HG02610 (cell line): Measurements from ENCODE around the gene CFAP107.

Source experiments
- ATAC-seq: cut with Tn5 transposase; IDR thresholded peaks from one replicate; pipeline ENCODE4 v1.9.1; 2021; ENCODE audit warnings: mild to moderate bottlenecking, moderate library complexity; ENCODE audit not compliant: unreplicated experiment

Gene CFAP107

DNA sequence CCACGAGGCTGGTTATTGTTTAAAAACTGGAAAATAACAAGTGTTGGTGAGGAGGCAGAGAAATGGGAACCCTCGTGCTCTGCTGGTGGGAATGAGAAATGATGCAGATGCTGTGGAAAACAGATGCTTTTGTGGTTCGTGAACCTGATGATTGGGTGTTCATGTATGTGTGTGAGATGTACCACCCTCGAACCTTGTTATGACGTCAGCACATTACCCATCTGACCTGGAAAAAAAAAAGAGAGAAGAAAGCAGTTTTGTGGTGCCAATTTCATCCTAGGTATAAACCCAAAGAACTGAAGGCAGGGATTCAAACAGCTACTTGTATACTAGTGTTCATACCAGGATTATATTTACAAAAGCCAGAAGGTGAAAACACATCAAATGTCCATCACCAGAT, 6.4 kb upstream of the CFAP107 start:
- no peak for ATAC-seq

DNA sequence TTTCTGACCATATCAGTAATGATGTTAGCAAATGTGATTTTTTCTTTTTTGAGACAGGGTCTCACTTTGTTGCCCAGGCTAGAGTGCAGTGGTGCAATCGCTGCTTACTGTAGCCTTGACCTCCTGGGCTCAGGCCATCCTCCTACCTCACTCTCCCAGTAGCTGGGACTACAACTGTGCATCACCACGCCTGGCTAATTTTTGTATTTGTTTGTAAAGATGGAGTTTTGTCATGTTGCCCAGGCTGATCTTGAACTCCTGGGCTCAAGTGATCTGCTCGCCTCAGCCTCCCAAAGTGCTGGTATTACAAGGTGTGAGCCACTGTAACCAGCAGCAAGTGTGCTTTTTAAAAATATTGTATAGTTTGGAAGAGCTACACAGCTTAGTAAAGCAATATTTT, 4.1 kb upstream of the CFAP107 start:
- ATAC-seq: no peak

DNA sequence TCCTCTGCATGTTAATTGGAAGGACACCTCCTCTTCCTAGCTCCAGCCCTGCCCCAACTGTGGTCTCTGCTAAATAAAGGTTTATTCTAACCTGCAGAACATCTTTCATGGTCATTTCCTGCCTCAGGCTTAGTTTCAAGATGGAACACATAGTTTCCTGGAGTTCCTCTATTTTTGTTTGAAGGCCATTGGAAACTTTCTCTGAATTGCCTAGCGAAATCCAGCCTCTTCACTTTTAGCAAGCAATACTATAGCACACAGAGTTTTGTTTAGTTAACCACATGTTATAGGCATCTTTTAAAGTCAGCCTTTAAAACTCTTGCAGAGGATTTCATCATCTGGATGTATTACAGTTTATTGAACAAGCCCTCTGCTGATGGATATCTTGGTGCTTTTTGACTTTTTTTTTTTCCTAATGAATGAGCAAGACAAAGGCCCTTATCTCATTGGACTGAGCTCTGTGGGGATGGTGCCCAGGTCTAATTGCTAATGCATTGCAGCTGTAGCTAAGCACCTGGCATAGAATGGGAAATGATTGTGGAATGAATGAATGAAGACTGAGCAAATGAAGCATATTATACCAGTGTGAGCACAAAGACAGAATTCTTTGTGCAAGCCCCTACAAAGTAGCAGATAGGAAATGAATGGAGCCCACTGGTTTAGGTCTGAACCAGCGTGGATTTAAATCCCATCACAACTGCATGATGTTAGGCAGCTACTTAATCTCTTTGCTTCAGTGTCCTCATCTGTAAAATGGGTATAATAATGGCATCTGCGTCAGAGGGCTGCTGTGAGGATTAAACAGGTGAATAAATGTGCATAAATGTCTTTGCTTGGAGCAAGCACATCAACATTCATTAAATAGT, 641 bp upstream of the CFAP107 start:
- ATAC-seq: no peak

DNA sequence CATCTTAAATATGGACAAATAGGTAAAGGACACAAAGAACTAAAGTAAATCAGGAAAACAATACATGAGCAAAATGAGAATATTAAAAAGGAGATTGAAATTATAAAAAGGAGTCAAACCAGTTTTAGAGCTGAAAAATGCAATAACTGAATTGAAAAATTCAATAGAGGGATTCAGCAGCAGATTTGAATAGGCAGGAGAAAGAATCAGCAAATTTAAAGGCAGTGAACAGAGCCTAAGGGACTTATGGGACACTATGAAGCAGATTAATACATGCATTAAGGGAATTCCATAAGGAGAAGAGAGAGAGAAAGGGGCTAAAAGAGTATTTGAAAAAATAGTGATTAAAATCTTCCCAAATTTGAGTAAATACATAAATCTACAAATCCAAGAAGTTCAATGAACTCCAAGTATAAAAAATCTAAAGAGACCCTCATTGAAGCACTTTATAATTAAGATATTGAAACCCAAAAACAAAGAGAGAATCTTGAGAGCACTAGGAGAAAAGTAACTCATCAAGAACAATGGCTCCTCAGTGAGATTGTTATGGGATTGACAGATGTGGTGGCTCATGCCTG, 2.9 kb downstream of the CFAP107 start:
- ATAC-seq: no peak

DNA sequence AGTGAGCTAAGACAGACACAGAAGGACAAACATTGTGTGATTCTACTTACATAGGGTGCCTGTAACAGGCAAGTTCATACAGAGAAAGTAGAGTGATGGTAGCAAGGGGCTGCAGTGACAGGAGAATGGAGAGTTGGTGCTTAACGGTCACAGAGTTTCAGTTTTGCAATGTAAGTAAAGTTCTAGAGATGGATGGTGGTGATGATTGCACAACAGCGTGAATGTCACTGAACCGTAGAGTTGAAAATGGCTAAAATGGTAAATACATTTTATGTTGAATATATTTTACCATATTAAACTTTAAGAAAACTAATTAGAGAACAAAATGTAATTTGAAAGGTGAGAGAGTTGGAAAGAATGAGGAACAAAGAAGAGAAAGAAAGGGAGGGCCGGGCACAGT, 8.7 kb downstream of the CFAP107 start:
- no peak for ATAC-seq

DNA sequence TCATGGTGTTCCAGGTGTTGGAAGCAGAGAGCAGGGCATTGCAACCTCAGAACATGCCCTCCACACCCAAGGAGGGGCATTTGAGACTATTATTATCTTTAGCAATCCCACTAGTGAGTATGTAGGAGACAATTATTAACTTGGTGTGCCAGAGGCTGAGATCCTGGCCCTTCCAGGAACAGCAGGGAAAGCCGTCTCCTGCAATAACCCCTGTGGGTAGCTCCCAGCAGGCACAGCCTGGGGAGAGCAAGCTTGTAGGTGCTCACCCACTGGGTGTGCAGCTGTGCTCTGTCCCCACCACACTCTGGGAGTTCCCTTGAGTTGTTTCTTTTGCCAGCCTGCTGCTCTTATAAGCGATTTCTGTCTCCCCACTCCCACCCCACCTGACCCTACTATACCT, 10.3 kb downstream of the CFAP107 start:
- no peak for ATAC-seq

DNA sequence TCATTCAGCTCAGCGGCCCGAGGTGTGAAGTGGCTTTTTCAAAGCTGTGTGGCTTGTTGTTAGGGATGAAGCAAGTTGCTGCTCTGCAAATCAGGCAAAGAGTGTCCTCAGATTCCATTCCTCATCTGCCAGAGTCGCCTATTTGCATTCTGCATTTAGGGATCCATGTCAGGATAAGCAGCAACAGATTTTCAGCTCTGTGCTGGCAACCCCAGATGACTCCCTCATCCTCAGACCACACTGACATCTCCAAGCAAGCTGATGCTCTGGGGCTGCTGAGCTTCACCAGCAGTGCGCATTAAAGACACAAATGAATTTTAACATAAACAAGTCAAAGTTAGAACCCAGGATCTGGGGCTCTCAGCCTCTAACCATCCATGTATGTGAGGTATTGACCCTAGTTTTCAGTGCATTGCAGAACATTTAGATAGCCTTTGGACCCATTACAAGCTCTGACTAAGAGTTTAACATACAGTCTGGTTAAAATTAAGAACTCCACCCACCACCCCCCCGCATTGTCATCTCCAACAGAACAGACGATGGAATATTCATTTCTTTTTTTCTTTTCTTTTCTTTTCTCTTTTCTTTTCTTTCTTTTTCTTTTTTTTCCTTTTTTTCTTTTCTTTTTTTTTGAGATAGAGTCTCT, 10.9 kb downstream of the CFAP107 start:
- ATAC-seq: no peak

DNA sequence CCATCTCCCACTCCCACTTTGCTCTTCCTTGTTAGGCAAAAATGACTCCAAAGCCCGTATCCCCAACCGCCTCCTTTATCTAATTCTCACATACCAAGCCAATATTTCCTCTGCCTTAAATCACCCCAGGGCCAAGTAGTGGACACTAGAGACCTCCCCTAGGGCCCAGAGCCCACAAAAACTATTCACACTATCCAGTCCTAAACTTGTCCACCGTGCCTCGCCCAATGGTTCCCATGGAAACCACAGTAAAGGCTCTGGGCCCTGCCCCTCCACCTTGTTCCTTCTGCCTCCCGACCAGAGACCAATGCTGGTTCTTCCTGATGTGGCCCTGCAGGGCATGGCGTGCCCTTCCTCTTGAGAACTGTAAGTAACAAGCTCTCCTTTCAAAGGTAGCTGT, 11.8 kb downstream of the CFAP107 start:
- no peak for ATAC-seq

DNA sequence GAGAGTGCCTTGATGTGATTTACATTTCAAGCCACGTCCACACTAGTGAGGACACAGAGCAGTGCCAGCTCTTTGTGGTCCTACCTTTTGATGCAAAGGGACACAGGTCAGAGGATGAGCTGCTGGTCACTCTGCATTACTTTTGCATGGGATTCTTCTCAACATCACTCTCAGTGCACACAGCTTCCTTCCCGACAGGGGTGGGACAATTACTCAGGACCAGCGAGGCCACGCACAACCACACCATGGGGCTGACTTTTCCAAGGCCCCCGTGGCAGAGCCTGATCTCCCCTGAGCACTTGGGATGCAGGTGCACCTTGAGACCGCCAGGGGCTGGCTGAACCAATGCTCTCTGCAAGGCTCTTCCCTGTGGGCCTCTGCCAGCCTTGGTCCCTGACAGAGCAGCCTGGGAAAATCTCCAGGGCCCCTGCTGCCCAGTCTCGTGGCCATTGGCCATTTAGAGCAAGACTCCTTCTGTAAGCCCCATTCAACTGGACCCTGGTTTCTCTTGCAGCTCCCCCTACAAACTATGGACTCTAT, 14.3 kb downstream of the CFAP107 start:
- no peak for ATAC-seq

DNA sequence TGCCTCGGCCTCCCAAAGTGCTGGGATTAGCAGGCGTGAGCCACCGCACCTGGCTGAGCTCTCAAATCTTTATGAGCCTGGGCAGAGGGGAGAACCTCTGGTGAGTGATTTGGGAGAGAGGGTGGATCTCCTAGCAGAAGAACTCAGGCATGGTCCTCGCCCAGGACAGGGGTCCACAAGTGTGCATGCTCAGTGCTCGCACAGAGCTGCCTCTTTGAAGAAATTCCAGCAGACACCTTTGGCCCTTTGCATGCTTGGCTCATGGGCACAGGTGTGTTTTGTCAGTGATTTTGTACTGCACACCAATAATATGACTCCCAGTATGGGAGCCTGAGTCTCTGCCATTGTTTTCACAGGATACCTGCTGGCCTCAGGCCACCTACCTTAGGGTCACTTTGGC, 15.8 kb downstream of the CFAP107 start:
- ATAC-seq: no peak

DNA sequence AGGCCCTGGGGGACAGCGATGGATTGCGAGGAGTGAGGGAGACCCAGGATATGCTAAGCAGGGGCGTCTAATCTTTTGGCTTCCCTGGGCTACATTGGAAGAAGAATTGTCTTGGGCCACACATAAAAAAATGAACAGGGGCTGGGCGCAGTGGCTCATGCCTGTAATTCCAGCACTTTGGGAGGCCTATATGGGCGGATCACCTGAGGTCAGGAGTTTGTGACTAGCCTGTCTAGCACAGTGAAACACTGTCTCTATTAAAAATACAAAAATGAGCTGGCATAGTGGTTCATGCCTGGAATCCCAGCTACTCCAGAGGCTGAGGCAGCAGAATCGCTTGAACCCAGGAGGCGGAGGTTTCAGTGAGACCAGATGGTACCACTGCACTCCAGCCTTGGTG, 16.8 kb downstream of the CFAP107 start:
- no peak for ATAC-seq

DNA sequence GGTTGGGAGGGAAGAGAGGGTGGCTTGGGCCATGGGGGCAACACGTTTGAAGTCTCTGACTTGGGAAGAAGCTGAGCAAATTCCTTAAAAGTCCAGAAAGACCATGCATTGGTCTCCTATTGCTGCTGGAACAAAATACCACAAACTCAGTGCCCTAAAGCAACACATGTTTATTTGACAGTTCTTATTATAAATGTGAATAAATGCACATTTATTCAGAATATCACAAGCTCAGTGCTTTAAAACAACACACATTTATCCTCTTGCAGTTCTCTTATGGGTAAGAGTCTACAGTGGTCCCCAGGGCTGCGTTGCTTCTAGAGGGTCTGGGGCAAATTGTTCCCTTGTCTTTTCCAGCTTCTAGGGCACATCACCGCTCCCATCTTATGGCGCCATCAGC, 17.5 kb downstream of the CFAP107 start:
- no peak for ATAC-seq

DNA sequence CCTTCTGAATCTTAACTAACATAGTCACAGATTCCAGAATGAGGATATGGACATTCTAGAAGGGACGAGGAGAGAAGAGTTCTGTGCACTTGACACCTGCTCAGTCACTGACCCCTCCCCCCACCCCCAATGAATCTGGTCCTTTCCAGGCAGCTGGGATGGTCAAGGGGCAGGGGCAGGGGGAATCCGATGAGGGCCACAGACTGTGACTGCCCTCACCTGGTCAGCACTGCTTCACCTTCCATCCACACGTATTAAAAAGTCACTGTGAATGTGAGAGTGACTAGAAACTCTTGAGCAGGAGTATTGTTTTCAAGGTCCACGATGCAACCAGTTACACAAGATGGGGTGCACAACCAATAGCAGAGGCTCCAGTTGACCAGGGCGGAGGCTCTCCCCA, 18.0 kb downstream of the CFAP107 start:
- no peak for ATAC-seq

DNA sequence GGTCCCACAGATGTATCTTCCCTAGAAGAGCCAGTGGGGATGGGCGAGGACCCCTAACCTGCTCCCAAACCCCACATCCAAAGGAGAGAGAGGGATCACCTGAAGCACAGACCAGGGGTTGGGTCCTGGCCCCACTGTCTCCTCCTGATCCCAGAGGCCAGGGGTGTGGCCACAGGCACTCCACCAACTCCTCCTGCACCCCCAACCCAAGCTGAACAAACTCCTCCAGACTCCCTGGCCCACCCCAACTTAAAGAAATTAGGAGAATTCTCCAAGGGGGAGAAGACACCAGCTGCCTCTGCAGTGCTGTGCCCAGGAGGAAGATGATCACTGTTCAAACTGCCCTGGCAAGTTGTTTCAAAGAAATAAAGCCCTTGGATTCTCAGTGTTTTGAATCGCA, 23.0 kb downstream of the CFAP107 start:
- ATAC-seq: no peak

DNA sequence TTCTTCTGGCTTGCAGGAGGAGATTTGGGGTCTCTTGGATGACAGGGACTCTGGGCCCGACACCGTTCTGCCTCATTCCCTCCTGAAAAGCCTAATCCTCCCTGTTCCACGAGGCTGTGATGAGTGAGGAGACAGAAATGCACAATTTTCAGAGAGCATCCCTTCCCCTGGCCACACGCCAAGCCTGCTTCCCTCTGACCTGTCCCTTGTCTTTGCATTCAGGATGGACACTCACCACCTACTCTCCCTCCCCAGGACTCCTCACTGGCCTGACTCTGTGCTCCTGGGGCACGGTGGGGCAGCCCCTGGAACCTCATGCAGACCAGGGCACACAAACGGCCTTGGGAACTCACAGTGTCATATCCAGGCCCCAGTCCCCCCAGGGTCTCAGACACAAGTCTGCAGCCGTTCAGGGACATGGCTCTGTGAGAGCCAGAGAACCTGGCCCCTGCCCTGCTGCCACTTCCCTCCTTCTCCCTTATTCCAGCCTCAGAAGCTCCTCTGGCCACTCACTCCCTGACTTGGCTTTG, 24.0 kb downstream of the CFAP107 start:
- no peak for ATAC-seq

DNA sequence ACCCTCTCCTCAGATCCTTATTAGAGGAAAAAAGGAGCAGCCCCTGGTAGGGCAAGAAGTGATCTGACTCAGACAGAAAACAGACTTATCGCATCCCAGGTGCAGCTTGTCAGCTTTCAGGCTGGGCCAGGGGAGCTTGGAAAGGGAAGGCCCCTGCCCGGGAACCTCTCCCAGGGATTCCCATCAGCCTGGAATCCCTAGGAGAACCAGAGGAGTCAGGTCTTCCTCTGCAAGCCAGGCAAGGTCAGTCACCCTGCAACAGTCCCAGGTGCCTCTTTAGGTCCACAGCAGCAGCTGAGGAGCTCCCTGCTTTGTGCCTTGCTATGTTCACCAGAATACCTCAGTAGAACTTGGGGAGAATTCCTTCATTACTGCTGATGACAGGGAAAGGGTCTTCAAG, 24.6 kb downstream of the CFAP107 start:
- no peak for ATAC-seq

DNA sequence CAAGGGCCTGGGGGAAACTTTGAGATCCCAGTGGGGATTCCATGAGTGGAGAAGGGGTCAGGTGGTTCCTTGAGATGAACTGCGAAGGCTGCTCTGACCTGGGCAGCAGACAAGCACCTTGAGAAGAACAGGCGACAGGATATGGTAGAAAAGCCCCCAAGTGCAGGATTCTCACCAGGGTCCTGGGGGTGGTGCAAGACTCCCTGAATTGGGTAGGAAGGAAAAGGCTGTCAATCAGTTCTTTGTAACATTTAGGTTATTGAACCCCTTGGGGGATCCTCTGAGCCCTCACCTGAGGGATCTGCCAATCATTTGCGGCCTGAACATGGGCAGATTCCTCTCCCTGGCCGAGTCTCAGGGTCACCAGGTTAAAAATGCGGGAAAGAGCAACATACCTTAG, 25.2 kb downstream of the CFAP107 start:
- no peak for ATAC-seq

DNA sequence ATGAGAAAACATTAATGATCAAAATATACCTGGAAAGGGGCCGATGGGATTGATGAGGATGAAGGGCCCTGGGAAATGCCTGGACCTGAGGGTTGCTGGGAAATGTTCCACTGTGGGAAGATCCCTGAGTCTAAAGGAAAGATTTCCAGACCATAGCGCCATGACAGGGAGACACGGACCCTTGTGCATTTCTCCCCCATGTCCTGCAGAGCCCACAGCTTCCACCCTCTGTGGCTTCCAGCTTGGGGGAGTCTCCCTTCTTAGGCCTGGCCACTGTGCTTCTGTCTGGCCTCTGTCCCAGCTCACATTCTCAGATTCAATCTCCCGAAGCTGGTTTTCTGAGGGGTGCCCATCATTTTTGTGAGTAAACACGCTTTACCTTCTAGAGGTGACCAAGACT, 26.5 kb downstream of the CFAP107 start:
- ATAC-seq: no peak

DNA sequence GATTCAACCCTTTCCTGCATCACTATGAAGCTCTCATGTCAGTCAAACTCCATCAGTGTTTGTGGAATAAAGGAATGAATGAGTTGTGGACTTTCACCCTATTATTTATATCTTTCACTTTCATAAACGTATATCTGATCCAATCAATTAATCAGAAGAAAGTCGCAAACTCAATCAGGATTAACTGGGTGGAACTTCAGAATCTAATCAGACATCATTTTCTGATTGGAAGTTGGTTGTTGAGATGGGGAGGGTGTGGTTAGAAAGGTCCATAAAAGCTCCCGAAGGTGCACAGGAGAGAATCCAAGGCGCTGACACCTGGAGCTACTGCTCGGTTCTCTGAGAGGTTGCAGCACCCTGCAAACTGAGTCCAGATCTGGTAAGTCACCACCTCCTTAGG, 27.4 kb downstream of the CFAP107 start, which contains the start of gene PRAMEF12:
TSS of gene PRAMEF12 (plus strand) at position 301 of the 400 bp plus-strand sequence. CDS start 1,130 bp downstream, outside the sequence.
- no peak for ATAC-seq

DNA sequence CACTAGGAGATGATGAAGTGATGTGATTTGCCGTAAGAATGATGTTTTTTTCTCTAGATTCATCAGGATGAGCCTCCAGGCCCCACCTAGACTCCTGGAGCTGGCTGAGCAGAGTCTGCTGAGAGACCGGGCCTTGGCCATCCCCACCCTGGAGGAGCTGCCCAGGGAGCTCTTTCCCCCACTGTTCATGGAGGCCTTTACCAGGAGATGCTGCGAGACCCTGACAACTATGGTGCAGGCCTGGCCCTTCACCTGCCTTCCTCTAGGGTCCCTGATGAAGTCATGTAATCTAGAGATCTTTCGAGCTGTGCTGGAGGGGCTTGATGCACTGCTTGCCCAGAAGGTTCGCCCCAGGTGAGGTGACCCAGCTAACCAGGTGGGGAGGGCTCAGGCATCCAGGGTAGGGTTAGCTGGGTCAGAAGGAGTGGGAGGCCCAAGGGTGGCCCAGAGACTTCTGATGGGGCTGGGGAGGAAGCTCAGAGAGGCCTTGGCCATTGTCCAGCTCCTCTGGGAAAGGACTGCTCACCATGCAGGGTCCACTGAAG, 28.9 kb downstream of the CFAP107 start:
- ATAC-seq: no peak

DNA sequence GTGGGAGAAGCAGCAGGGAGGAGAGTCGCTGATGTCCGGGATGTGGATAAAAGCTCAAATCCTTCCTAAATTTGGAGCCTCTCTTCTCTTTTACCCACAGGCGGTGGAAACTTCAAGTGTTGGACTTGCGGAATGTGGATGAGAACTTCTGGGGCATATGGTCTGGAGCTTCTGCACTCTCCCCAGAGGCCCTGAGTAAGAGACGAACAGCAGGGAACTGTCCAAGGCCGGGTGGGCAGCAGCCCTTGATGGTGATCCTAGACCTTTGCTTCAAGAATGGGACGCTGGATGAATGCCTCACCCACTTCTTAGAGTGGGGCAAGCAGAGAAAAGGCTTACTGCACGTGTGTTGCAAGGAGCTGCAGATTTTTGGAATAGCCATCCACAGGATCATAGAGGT, 29.4 kb downstream of the CFAP107 start:
- ATAC-seq: no peak
